LHCN-M2 (cell line): ENCODE measurements around the gene MYB. TPM values are rescaled to one million over a fixed set of nuclear protein-coding genes. Genes with fewer than 3 reads are reported as not detected.

ENCODE experiments used
- DNase-seq: peaks from one replicate; pipeline ENCODE4 v3.0.0-alpha.2; 2012; ENCODE audit warnings: low read depth
- total RNA-seq: library from RNA; depleted of rRNA; stranded (reverse); fragments of >200 nt; gene quantifications from 2 replicates; pipeline ENCODE4 v1.2.3, GENCODE V29; 2014

Gene MYB
- total RNA-seq, 1 experiment from 2014 or later, result 2.0 TPM

- no peak for DNase-seq
These were observed 7.6 kb downstream of the MYB start for GRCh38 chr6:135188718-135189117.

- DNase-seq, result no peak
These were observed 8.2 kb downstream of the MYB start for GRCh38 chr6:135189344-135189743.

GRCh38 chr6:135191508-135192255 lies 10.6 kb downstream of the MYB start:
- no peak for DNase-seq

DNA sequence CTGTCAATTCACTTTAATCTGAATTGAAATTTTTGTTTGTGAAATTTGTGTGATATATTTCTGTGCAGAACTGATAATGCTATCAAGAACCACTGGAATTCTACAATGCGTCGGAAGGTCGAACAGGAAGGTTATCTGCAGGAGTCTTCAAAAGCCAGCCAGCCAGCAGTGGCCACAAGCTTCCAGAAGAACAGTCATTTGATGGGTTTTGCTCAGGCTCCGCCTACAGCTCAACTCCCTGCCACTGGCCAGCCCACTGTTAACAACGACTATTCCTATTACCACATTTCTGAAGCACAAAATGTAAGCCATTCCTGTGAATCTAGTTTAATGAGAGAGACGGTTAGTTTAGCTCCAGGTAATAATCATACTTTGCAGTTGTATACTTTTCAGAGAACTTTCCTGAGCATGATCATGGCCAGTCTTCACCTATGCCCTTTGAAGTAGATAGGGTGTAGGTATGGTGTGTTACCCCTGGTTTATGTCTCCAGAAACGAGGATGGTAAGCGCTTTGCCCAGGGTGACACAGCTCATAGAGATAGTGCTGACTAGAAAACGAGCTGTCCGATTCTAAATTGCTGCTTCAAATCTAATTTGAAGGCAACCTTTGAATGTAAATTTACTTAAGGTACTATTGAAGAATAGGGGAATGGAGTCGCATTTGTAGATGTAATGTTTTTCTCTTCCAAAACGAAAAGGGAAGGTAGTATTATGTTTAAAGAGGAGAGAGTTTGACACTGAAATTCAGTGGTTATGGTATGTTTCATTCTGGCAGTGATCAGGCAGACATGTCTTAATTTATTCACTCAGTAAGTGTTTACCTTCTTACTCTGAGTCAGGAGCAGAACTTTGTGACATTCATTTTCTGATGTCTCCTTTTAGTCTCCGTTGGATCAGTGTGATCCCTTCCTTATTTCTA lies 11.4 kb downstream of the MYB start:
- DNase-seq, result no peak

DNA sequence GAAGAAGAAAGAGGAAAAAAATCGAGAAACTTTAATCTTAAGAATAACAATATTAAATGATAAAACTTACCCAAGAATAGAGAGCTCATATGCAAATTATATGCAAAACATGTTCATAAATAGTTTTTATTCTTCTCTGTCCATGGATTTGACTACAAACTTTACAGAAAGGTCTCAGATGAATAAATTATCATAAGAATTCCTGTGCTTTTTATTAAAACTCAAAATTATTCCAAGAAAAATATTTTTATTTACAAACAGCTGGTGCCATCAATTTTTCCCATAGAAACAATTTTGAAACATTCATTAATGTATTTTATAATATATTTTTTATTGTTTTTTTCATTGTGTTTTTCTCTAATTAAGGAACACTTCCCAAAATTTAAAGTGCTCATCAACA lies 12.1 kb downstream of the MYB start:
- no peak for DNase-seq

DNA sequence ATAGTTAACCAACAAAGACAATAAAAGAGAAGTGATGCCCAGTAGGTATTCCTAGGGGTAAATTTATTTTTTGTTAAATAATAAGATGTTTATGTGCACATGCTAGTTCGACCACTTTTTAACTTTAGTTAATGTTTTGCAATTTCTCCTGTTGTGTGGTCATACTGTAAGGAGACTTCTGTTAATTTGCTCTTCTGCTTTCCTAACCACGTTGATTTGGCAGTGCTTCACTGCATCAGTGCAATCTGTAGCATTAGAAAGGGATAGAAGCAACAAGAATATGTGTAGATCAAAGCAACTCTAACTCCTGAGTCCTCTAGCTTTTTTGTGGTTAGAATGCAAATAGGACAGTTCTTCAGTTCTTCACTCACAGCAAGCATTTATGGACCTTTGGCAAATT lies 13.9 kb downstream of the MYB start:
- no peak for DNase-seq

GRCh38 chr6:135195522-135195921 lies 14.4 kb downstream of the MYB start:
- DNase-seq, result no peak

DNA sequence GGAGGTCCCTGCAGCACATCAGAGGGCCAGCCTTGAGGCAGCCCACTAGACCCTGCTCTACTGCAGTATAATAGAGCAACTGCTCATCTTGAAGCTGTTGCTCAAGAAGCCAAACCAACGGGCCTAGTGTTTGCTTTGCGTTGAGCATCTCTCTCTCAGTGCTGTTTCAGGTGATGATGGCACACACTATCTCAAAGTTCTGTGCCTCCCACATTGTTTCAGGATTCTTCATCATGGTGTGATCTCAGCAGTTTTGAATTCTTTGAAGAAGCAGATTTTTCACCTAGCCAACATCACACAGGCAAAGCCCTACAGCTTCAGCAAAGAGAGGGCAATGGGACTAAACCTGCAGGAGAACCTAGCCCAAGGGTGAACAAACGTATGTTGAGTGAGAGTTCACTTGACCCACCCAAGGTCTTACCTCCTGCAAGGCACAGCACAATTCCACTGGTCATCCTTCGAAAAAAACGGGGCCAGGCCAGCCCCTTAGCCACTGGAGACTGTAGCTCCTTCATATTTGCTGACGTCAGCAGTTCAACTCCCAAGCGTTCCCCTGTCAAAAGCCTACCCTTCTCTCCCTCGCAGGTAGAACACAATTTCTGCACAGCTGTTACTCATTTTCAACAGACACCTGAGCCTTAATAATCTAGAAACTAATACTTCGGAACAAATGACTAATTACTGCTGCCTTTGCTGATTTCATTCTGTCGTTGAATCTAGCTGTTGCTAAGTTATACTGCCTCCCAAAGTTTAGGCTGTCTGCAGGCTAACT lies 15.8 kb downstream of the MYB start:
- no peak for DNase-seq

DNA sequence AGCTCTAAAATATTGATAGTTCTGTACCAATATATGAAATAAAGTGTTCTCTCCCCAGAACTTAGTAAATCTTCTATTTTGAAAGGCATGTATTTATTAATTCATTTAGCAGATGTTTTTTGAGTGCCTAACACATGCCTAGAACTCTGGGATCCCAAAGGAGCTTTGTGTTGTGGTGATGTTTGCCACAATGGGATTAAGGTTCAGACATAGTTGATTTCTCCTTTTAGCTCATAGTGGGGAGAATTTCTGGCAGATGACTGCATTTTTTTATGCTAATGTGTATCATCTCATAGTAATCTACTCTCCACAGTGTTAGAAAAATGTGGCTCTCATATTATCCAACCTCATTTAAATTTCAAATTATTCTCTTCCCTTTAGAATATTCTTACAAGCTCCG lies 21.7 kb downstream of the MYB start:
- no peak for DNase-seq

DNA sequence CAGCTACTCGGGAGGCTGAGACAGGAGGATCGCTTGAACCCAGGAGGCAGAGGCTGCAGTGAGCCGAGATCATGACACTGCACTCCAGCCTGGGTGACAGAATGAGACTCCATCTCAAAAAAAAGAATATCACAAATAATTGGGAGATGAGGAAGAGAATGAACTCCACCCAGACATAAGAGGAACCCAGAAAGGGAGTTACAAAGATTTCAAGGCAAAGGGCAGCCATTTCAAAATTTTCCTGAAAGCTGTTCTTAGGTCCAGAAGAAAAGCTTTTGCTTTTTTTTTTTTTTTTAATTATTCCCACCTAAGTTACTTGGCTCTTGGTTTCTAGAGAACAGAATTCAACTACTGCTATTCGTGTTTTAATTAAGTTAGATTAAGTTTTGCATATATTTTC lies 23.8 kb downstream of the MYB start:
- DNase-seq, result no peak

DNA sequence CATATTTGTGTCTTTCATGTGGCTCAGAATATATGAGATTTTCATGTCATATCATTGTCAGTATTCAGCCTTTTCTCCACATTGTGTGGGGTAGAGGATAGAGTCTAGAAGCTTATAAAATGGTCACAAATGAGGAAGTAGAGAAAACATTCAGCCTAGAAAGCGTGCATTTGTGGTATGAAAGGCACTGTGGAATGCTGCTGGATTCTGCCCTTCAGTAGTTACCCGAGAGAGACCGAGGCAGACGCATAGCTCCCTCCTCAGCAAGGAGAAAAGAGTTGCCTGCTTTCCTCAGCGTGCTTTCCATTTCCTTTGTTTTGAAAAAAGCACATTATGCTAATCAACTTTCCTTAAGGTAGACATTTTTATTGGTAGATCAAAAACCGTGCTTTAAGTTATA lies 28.7 kb downstream of the MYB start:
- DNase-seq, result no peak

DNA sequence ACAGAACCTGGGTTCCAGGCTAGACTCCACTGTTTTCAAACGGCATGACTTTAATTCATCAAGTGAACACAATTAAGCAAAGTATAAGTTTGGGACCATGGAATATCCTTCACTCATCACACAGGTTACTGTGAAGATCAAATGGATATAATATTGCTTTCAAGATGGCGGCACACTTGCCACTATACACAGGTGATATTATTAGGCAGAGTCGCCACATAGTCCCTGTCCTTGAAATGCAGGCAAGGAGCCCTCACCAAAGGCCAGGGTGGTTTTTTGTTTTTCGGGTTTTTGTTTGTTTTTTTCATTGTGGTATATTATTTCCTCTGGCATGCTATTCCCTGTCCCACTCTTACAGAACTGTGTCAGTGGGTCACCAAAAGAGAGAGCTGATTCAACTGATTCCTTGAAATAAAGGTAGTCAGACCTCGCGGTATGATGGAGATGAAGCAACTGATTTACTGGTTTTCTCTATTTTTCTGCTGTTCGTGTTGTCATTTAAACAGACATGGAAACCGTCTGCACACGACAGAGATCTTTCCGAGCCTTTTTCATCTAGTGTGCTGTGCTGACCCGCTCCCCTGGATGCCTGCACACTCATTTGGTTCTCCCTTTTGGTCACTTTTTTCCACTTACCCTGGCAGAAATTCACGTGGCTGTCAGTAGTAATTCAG lies 29.7 kb downstream of the MYB start:
- no peak for DNase-seq

DNA sequence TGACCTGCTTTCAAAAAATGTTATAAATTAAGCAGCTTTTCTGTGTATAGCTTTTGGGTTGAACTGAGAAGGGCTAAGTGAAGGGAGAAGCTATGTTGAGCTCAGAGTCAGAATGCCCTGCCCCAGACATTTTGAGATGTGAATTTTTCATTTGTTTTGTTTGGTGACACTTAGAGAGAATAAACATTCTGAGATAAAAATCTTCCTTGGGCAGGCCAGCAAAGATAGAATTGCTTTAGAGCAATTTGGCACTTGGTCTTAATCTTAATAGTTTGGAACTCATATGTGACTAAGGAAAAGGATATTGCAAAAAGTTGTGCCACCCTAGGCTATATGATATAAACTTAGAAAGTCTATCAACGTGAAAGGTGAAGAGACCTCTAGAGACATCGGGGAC lies 30.2 kb downstream of the MYB start:
- DNase-seq, result no peak

- peak; percentile 44 for DNase-seq
These were observed 31.1 kb downstream of the MYB start for GRCh38 chr6:135212020-135212806.

- DNase-seq, result peak; percentile 25
These were observed 31.8 kb downstream of the MYB start for GRCh38 chr6:135212935-135213334.

GRCh38 chr6:135213616-135214015 lies 32.5 kb downstream of the MYB start:
- DNase-seq, result no peak

DNA sequence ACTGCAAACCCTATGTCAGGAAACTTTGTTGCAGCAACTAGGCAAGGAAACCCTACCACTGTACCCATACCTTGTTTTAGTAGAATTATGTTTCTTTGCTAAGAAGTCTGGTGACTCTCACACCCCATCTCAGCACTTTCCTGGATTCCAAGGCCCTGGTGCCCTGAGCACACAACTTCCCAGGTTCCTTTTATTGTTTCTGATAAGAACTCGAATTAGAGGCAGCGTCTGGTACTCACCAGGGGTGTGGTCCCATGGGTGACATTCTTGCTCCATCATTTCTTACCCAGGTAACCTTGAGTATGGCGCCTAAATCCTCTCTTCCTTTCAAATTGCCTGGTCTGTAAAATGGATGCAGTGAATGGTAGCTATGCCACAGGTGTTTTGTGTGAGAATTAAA lies 34.1 kb downstream of the MYB start:
- DNase-seq, result no peak

- no peak for DNase-seq
These were observed 34.5 kb downstream of the MYB start for GRCh38 chr6:135215563-135215962.

- no peak for DNase-seq
These were observed 36.6 kb downstream of the MYB start for GRCh38 chr6:135217663-135218062.

DNA sequence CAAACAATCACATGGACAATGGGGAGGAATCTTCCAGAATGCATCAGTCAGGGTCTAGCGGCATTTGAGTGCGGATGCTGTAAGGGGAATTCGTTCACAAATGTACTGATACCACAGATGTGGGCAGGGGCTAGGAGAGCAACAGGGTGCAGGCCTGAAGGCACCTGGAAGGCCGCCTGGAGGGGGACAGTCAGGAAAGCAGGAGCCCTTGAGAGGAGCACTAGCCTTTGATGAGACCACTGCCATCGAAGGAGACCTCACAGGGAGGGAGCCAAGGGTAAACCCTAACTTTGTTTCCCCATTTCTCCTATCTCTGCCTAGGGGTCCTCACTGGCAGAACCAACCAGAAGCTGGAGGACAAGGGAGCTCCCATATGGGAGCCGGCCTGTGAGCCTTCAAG lies 38.2 kb downstream of the MYB start:
- no peak for DNase-seq

- no peak for DNase-seq
These were observed 39.9 kb downstream of the MYB start for GRCh38 chr6:135221042-135221441.
